ENCODE results near the gene ACOT8.

The ACOT8 gene

GRCh38 chr20:45813006-45813340 lies 44.2 kb downstream of the ACOT8 start:
- ATAC-seq, result peak; percentile 3

GRCh38 chr20:45812157-45813005 lies 44.8 kb downstream of the ACOT8 start, which contains the start of gene UBE2C:
Gene UBE2C, plus strand, starts transcription at chr20:45812644. Its CDS starts 52 bp downstream, at chr20:45812696.
- no peak for TF ChIP-seq ISL1 (CRISPR knock-in tag; IDR thresholded peaks at IDR 0.05)
- TF ChIP-seq ESRRG (CRISPR knock-in tag; IDR thresholded peaks at IDR 0.05), result no peak
- TF ChIP-seq ZNF70 (CRISPR knock-in tag; IDR thresholded peaks at IDR 0.05), result no peak
- TF ChIP-seq OSR1 (CRISPR knock-in tag; IDR thresholded peaks at IDR 0.05), result no peak
- TF ChIP-seq ZNF565 (CRISPR knock-in tag; conservative IDR thresholded peaks at IDR 0.05; ENCODE audit: low read depth), result no peak
- no peak for TF ChIP-seq GLIS3 (CRISPR knock-in tag; IDR thresholded peaks at IDR 0.05)
- TF ChIP-seq CSRNP3 (CRISPR knock-in tag; IDR thresholded peaks at IDR 0.05), result no peak
- TF ChIP-seq ZC3H10 (CRISPR knock-in tag; IDR thresholded peaks at IDR 0.05), result no peak
- peak; percentile 99 for ATAC-seq

More at GRCh38 chr20:45813006-45813340, 44.2 kb downstream of the ACOT8 start:
- TF ChIP-seq ZFP3 (CRISPR knock-in tag; IDR thresholded peaks at IDR 0.05) (no peak), BACH2 (CRISPR knock-in tag; IDR thresholded peaks at IDR 0.05; ENCODE audit: borderline replicate concordance) (no peak), PATZ1 (CRISPR knock-in tag; IDR thresholded peaks at IDR 0.05; ENCODE audit: borderline replicate concordance) (no peak), CSDC2 (CRISPR knock-in tag; IDR thresholded peaks at IDR 0.05) (no peak)

- no peak for ATAC-seq
- TF ChIP-seq TOX (CRISPR knock-in tag; IDR thresholded peaks at IDR 0.05; ENCODE audit: borderline replicate concordance) (no peak), TCF4 (CRISPR knock-in tag; IDR thresholded peaks at IDR 0.05; ENCODE audit: borderline replicate concordance) (no peak), ESRRG (CRISPR knock-in tag; IDR thresholded peaks at IDR 0.05) (no peak), ZNF565 (CRISPR knock-in tag; conservative IDR thresholded peaks at IDR 0.05; ENCODE audit: low read depth) (no peak), PPARA (CRISPR knock-in tag; IDR thresholded peaks at IDR 0.05; ENCODE audit: borderline replicate concordance) (no peak), ISL1 (CRISPR knock-in tag; IDR thresholded peaks at IDR 0.05) (no peak), POU6F1 (CRISPR knock-in tag; IDR thresholded peaks at IDR 0.05; ENCODE audit: borderline replicate concordance, low read depth) (no peak), PATZ1 (CRISPR knock-in tag; IDR thresholded peaks at IDR 0.05; ENCODE audit: borderline replicate concordance) (no peak), ZC3H10 (CRISPR knock-in tag; IDR thresholded peaks at IDR 0.05) (no peak), CSRNP3 (CRISPR knock-in tag; IDR thresholded peaks at IDR 0.05) (no peak), CSDC2 (CRISPR knock-in tag; IDR thresholded peaks at IDR 0.05) (no peak)
- TF ChIP-seq, protein P1, sequence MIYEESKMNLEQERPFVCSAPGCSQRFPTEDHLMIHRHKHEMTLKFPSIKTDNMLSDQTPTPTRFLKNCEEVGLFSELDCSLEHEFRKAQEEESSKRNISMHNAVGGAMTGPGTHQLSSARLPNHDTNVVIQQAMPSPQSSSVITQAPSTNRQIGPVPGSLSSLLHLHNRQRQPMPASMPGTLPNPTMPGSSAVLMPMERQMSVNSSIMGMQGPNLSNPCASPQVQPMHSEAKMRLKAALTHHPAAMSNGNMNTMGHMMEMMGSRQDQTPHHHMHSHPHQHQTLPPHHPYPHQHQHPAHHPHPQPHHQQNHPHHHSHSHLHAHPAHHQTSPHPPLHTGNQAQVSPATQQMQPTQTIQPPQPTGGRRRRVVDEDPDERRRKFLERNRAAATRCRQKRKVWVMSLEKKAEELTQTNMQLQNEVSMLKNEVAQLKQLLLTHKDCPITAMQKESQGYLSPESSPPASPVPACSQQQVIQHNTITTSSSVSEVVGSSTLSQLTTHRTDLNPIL (CRISPR knock-in tag; IDR thresholded peaks at IDR 0.05; ENCODE audit: low read depth), result no peak
- TF ChIP-seq, protein P2, sequence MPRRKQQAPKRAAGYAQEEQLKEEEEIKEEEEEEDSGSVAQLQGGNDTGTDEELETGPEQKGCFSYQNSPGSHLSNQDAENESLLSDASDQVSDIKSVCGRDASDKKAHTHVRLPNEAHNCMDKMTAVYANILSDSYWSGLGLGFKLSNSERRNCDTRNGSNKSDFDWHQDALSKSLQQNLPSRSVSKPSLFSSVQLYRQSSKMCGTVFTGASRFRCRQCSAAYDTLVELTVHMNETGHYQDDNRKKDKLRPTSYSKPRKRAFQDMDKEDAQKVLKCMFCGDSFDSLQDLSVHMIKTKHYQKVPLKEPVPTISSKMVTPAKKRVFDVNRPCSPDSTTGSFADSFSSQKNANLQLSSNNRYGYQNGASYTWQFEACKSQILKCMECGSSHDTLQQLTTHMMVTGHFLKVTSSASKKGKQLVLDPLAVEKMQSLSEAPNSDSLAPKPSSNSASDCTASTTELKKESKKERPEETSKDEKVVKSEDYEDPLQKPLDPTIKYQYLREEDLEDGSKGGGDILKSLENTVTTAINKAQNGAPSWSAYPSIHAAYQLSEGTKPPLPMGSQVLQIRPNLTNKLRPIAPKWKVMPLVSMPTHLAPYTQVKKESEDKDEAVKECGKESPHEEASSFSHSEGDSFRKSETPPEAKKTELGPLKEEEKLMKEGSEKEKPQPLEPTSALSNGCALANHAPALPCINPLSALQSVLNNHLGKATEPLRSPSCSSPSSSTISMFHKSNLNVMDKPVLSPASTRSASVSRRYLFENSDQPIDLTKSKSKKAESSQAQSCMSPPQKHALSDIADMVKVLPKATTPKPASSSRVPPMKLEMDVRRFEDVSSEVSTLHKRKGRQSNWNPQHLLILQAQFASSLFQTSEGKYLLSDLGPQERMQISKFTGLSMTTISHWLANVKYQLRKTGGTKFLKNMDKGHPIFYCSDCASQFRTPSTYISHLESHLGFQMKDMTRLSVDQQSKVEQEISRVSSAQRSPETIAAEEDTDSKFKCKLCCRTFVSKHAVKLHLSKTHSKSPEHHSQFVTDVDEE (CRISPR knock-in tag; IDR thresholded peaks at IDR 0.05), result no peak
Observed at GRCh38 chr20:45810191-45810970, 46.8 kb downstream of the ACOT8 start.

Measured in SK-N-SH treated with all-trans-retinoic acid at 6 μM for 48 hours (cell line).